HG03135 (cell line): ENCODE data around the gene CCDC148.

Experiments used
- ATAC-seq: cut with Tn5 transposase; IDR thresholded peaks from one replicate; pipeline ENCODE4 v1.9.1; 2021; ENCODE audit warnings: mild to moderate bottlenecking, moderate library complexity; ENCODE audit not compliant: unreplicated experiment

The CCDC148 gene

DNA sequence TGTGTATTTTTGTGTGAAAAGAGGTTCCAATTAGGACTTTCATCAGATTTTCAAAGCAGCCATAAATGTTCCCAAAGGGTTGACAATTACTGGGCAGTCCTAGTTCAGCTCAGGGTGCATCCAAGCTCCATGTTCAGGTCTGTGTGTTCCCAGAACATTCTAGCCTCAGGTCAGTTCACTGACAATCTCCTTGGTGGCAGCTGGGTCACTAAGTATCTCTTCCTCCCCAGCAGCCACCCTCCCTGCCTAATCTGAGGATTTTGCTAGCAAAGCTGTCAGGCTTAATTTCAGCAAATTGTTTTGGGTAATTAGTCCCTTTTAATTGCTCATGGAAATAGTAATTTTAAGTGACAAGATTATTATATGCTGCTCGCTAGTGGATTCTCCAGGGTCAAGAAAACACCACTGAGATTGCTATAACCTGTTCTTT lies 325.1 kb downstream of the CCDC148 start:
- ATAC-seq: no peak

DNA sequence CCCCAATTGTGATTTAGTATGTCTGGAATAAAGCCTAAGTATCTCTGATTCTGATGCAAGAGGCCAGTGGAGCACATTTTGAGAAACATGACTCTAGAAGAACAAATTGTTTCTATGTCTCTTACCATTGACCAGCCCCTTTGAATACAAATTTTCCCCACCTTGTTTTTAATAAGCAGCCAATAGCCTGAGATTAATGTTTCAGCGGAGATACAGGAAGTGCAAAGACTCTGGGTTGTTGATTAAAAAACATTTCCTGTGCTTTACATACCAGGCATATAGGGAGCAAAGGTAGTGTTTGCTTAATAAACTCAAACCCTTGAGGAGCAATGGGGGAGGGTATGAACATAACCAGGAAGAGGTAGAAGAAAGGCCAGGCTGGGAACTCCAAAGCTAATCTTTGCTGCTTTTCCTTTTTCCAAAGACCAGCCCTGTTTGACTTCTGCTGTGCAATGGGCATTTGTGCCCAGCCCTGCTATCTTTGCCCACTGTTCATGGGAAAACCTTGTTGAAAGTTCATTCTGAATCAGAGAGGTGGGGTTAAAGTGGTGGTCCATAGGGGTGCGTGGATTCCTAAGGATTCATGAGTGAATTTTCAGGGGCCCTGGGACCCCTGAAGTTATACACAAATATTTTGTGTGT lies 325.6 kb downstream of the CCDC148 start:
- ATAC-seq: no peak

DNA sequence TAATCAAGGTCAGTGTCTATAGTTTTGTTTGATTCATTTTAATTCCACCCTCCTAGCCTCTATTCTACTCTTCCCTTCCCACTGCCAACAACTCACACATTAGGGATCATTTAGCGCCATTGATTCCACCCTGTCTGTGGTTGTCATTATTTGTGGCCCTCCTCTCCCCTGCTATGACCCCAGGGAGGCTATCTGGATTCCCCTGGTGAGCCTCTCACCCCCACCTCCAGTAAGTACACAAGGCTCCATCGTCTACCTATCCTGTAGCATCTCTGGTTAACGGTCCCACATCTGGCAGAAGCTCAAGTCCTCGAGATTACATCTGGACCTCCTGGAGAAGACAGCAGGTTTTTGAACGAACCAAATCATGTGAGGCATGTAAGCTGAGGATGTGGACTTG lies 327.5 kb downstream of the CCDC148 start:
- ATAC-seq: no peak

DNA sequence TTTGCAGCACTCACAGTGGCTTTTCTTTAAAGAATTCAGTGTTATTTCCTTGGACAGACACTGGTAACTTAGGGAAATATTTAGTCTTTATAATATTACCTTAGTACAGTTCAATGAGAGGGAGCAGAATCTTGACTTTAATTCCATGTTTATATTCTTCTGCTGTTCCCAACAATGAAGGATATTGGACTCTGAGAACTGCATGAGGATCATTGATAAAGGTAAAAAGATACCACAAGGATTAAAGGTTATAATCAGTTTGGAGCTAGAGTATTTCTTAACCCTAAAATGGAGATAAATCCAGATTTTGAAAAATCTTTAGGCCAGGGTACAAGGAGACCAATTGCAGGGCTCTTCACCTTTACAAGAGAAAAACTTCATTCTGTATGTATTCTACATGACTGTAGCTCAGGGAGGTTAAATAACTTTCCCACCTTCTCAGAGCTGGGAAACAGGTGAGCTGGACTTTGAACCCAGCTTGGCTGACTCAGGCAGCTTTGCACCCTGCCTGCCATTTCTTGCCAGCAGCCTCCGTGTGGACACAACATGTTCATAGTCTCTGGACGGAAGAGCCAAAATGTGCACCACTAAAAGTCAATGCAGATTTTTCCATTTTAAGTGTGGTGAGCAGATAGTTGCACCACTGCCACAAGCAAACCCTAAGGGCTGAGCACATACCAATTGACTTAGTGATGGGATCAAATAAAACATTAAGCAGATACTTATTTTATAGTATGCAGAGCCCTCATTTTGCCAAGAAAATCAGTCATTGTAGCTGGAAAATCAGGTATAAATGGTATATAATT lies 328.2 kb downstream of the CCDC148 start:
- no peak for ATAC-seq

DNA sequence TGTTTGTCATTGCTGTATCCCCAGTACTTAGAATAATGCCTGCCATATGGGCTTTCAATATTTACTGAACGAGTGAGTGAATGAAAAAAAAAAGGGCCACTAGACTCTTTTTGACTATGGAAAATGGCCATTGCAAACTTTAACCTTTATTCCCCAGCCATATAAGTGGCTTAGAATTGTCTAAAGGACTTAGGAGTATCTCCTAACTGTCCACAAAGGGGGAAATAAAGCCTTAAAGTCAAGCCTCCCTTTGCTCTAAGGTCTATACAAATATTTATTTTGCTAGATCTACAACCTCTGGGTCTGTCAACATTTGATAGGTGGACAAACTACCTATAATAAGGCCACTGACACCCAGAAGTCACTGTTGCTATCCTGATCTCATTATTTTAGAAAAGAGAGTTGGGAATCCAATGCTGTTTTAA lies 329.2 kb downstream of the CCDC148 start:
- ATAC-seq: no peak

DNA sequence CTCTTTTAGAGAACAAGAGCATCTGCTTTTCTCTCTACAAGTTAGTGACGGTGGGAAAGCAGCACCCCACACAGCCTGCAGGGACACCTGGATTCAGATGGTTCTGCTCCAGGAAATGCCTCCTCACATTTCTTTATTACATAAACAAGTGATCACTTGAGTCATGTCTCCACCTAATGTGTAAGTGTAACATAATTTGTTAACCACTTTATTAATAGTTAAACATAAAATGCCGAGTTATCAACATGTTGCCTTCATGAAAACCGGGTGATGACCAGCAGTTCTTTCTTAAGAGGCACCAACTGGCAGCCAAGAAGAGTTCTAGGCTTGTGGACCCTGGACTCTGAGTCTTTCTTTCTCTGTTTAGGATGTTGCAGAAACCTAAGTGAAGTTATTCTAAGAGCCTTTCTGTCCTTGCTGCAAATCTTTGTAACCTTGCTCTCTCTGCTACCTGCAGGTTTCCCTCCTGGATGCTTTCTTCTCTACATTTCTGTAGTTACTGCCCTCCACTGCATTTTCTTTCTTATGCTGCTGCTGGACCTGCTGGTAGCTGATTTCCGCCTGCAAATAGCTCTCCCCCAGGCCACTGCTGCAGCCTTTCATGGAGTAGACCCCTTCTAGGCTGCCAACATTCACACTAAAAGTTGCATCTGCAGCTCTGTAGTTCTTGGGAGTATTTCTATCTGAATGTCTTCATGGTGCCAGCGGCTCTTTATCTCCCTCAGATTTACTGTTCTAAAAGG lies 330.6 kb downstream of the CCDC148 start:
- no peak for ATAC-seq

DNA sequence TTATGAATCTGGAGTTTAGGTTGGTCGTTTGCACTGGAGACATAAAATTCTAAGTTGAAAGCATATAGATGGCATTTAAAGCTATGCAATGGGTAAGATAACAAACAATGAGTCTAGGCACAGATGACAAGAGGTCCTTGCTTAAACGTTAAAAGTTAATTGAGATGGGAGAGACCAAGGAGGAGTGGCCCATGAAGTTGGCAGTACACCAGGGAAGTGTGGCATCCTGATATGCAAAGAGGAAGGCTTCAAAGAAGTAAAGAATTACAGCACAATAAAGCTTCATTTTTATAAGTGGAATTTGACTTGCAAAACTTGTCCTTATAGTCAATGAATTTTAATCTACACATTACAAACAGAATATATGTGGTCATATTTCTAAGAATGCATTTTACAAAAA lies 331.7 kb downstream of the CCDC148 start:
- no peak for ATAC-seq
